Fibroblast of lung (primary cell): ENCODE data around the gene SLC6A9. TPM values are rescaled to one million over a fixed set of nuclear protein-coding genes. Genes with fewer than 3 reads are reported as not detected.

Experiments
- DNase-seq, 2 donors: peaks; one replicate each; pipeline versions ENCODE4 v3.0.0 to v3.0.0-alpha.2; 2010; ENCODE audit warnings: low read depth in 2 of 2
- H2AFZ ChIP-seq: 2 replicates; pipeline ENCODE4 v1.5.1; 2012; ENCODE audit warnings: low read length, control low read depth, inconsistent platforms
- H3K27ac ChIP-seq: 2 replicates; pipeline ENCODE4 v1.5.1; 2011; ENCODE audit warnings: low read length, control low read depth; ENCODE audit not compliant: insufficient read depth
- H3K27me3 ChIP-seq: 2 replicates; pipeline ENCODE4 v1.5.1; 2011; ENCODE audit warnings: mild to moderate bottlenecking, low read length; ENCODE audit not compliant: control insufficient read depth, insufficient read depth
- H3K36me3 ChIP-seq: 2 replicates; pipeline ENCODE4 v1.5.1; 2011; ENCODE audit warnings: low read length; ENCODE audit not compliant: control insufficient read depth, insufficient read depth
- H3K4me1 ChIP-seq: 2 replicates; pipeline ENCODE4 v1.5.1; 2011; ENCODE audit warnings: low read length; ENCODE audit not compliant: control insufficient read depth, insufficient read depth; ENCODE audit errors: extremely low read depth
- H3K4me2 ChIP-seq: 2 replicates; pipeline ENCODE4 v1.5.1; 2011; ENCODE audit warnings: low read length, control low read depth; ENCODE audit not compliant: insufficient read depth; ENCODE audit errors: extremely low read depth
- H3K4me3 ChIP-seq, 4 experiments: fragments of 200-600 bp in 1 of 4; sonication (generic) in 1 of 4; replicated peaks in 1 of 4; 2 replicates each; pipeline ENCODE4 v1.5.1; 2011 to 2016; ENCODE audit warnings: low read length in 4 of 4, low read depth in 3 of 4, mild to moderate bottlenecking in 3 of 4, control low read depth in 2 of 4, inconsistent platforms in 1 of 4, mixed read lengths in 1 of 4; ENCODE audit not compliant: insufficient read depth in 1 of 4; ENCODE audit errors: control extremely low read depth in 1 of 4
- H3K79me2 ChIP-seq: 2 replicates; pipeline ENCODE4 v1.5.1; 2012; ENCODE audit warnings: mild to moderate bottlenecking, low read length, inconsistent platforms; ENCODE audit not compliant: control insufficient read depth, insufficient read depth
- H3K9ac ChIP-seq: 2 replicates; pipeline ENCODE4 v1.5.1; 2011; ENCODE audit warnings: mild to moderate bottlenecking, low read length, control low read depth; ENCODE audit not compliant: insufficient read depth
- H3K9me3 ChIP-seq: 2 replicates; pipeline ENCODE4 v1.5.1; 2012; ENCODE audit warnings: low read depth, low read length; ENCODE audit not compliant: control insufficient read depth, insufficient read depth
- H4K20me1 ChIP-seq: 2 replicates; pipeline ENCODE4 v1.5.1; 2011; ENCODE audit warnings: low read length; ENCODE audit not compliant: control insufficient read depth, insufficient read depth; ENCODE audit errors: extremely low read depth
- CTCF ChIP-seq, 2 donors: IDR thresholded peaks in 1 of 2; conservative IDR thresholded peaks in 1 of 2; 1 replicate in 1 of 2; 2 replicates in 1 of 2; pipeline ENCODE4 v1.5.1; 2011 to 2012; ENCODE audit warnings: low read length in 2 of 2, control low read depth in 1 of 2, inconsistent platforms in 1 of 2, low read depth in 1 of 2, mild to moderate bottlenecking in 1 of 2
- EZH2 ChIP-seq: IDR thresholded peaks from 2 replicates; pipeline ENCODE4 v1.5.1; 2012; ENCODE audit warnings: low read length, control low read depth, mild to moderate bottlenecking; ENCODE audit errors: missing control alignments
- polyA plus RNA-seq, 2 donors: library from polyadenylated mRNA; depleted of rRNA in 1 of 2; stranded (reverse) in 1 of 2; unstranded in 1 of 2; fragments of >200 nt; gene quantifications; 2 replicates each; pipeline ENCODE4 v1.2.1, GENCODE V29; 2011 to 2012; ENCODE audit warnings: missing spikeins in 1 of 2
- total RNA-seq: library from RNA; depleted of rRNA; stranded (reverse); fragments of >200 nt; gene quantifications from 2 replicates; pipeline ENCODE4 v1.2.1, GENCODE V29; 2014

Gene SLC6A9
- total and polyA plus RNA-seq, 2 donors (not counting 1 experiment from before 2014, with no cell fraction given), result 3.4 to 19.5 TPM

- Histone ChIP-seq H3K27me3 (no peaks in the 10 kb centered on the region), H3K4me2 (no peak overlapping the region), H3K36me3 (no peaks in the 10 kb centered on the region), H3K9ac (no peak overlapping the region), H3K4me1 (peaks cover 17% of the 10 kb centered on the region), H3K4me3 (no peak overlapping the region), H4K20me1 (no peaks in the 10 kb centered on the region), H2AFZ (no peak overlapping the region), H3K9me3 (no peaks in the 10 kb centered on the region), H3K27ac (no peak overlapping the region), H3K79me2 (no peaks in the 10 kb centered on the region)
- TF ChIP-seq EZH2, result no peak
- TF ChIP-seq CTCF (conservative IDR thresholded peaks at IDR 0.05 in 1 of 2, IDR thresholded peaks at IDR 0.05 in 1 of 2; ENCODE audit: low read depth in 1 of 2, low read length in 2 of 2), result no peak
- no peak for DNase-seq
Observed at GRCh38 chr1:44040418-44040817, 9.2 kb upstream of the SLC6A9 start.

GRCh38 chr1:44038876-44039657 lies 7.8 kb upstream of the SLC6A9 start:
- Histone ChIP-seq H3K9me3 (no peaks in the 10 kb centered on the region), H3K36me3 (no peaks in the 10 kb centered on the region), H3K4me1 (peaks cover 17% of the 10 kb centered on the region), H3K79me2 (no peaks in the 10 kb centered on the region), H3K27me3 (no peaks in the 10 kb centered on the region), H3K4me2 (no peak overlapping the region), H4K20me1 (no peaks in the 10 kb centered on the region), H2AFZ (no peak overlapping the region), H3K9ac (no peak overlapping the region), H3K4me3 (no peak overlapping the region), H3K27ac (no peak overlapping the region)
- peak in 1 of 2 donors; percentile 35 for DNase-seq
- TF ChIP-seq EZH2, result no peak
- no peak for TF ChIP-seq CTCF (conservative IDR thresholded peaks at IDR 0.05 in 1 of 2, IDR thresholded peaks at IDR 0.05 in 1 of 2; ENCODE audit: low read depth in 1 of 2, low read length in 2 of 2)

- peak in 1 of 2 donors; percentile 6 for DNase-seq
- H3K4me2 ChIP-seq, result no peak overlapping the region
- no peak overlapping the region for H3K4me3 ChIP-seq
- H3K36me3 ChIP-seq, result no peaks in the 10 kb centered on the region
- peaks cover 17% of the 10 kb centered on the region for H3K4me1 ChIP-seq
- no peak overlapping the region for H3K27ac ChIP-seq
- H4K20me1 ChIP-seq, result no peaks in the 10 kb centered on the region
- H3K79me2 ChIP-seq, result no peaks in the 10 kb centered on the region
- no peaks in the 10 kb centered on the region for H3K9me3 ChIP-seq
- H3K27me3 ChIP-seq, result no peaks in the 10 kb centered on the region
- no peak overlapping the region for H2AFZ ChIP-seq
- no peak overlapping the region for H3K9ac ChIP-seq
- TF ChIP-seq EZH2 (no peak), CTCF (conservative IDR thresholded peaks at IDR 0.05 in 1 of 2, IDR thresholded peaks at IDR 0.05 in 1 of 2; ENCODE audit: low read depth in 1 of 2, low read length in 2 of 2) (no peak)
Observed at GRCh38 chr1:44037154-44037553, 5.9 kb upstream of the SLC6A9 start.
